ENCODE measurements around the gene CPXM2.
"Not testable (repeated sequence)": the region's sequence is repeated elsewhere in the genome, so short reads cannot be mapped to it uniquely, and the experiment has no call there.

CPXM2 gene

GRCh38 chr10:123766012-123766411 lies 125.6 kb downstream of the CPXM2 start:
- no peak for DNase-seq

- no peak for DNase-seq
Observed at GRCh38 chr10:123761666-123762230, 129.9 kb downstream of the CPXM2 start.

GRCh38 chr10:123761038-123761428 lies 130.6 kb downstream of the CPXM2 start:
- DNase-seq, result no peak

DNA sequence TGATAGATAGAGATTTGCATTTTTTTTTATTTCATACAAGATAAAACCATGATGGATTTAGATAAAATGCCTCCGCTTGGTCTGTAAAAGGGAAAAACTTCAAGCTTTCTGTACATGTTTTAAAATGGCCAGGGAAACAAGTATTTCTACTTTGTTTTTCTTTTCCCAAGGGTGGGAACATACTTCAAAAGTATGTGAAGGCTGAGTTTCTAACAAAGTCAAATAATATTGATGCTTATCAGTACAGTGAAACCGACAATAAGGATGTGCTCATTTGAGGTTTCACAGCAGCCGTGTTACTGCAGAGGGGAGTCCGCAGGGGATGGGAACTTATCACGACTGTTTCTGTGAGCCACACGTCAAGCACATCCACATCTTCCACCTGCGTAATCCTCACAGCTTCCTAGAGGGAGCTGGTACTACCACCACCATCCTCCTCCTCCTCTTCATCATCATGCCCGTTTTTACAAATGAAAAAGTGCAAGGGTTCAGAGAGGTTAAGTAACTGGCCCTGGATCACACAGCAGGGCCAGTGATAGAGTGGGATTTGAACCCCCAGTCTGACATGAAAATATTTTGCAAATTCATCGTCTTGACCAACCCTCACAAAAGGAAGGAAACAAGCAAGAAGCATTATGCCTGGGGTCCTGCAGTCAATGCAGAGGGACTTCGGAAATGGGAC lies 131.1 kb downstream of the CPXM2 start:
- no peak for DNase-seq

GRCh38 chr10:123759501-123760031 lies 132.0 kb downstream of the CPXM2 start:
- no peak for DNase-seq

GRCh38 chr10:123759041-123759440 lies 132.6 kb downstream of the CPXM2 start:
- DNase-seq, result no peak

DNA sequence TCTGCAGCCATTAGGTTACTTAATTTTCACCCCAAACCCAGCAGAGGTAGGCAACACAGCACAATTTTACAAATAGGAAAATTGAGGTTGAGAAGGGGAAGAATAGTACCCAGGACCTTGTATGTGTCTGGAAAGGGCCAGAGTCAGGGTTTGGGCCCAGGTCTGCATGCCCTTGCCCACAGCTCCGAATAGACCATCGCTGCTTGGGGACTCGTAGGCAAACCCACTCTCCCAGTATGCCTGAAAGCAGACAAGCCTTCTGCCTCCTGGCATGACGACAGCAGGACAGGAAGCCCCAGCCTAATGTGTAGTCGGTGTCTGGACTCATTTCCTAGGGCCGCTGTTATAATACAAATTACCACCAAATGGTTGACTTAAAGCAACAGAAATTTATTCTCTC lies 133.8 kb downstream of the CPXM2 start:
- DNase-seq, result no peak

- DNase-seq, result no peak
Observed at GRCh38 chr10:123755061-123755460, 136.5 kb downstream of the CPXM2 start.

- DNase-seq, result no peak
Observed at GRCh38 chr10:123754123-123754522, 137.5 kb downstream of the CPXM2 start.

- DNase-seq, result no peak
Observed at GRCh38 chr10:123751342-123752134, 140.1 kb downstream of the CPXM2 start.

DNA sequence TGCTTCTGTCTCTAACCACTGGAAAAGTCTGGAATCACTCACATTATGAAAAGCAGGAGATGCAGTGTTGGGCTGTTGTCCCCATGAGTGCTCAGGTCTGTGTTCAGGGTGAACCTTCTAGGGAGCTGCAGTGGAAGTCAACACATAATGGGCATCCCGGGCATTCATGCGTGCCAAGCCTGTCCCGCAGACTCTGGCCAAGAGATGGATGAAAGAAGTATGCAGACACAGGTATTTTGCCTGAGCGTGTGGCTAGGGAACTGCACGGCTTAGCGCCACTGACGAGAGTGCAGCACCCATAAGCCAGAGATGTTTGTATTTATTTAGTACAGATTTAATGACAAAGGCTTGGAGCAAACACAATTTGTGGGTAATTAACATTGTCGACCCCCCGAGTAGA lies 140.7 kb downstream of the CPXM2 start:
- no peak for DNase-seq

- no peak for DNase-seq
Observed at GRCh38 chr10:123748711-123749110, 142.9 kb downstream of the CPXM2 start.

DNA sequence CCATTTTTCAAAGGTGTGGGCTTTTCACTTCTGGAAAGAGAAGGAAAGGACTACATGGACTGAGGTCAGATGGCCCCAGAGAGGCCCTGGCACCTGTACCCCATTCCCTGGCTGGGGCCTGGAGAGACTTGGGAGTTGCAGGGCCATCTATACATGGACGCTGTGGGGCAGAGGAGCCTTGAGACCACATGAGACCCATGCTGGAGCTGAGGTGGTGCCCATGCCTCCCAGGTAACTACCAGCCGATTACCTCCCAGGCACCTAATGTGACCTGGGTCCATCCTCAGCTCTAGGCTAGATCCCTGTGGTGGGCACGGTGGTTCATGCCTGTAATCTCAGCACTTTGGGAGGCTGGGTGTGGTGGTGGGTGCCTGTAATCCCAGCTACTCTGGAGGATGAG lies 144.2 kb downstream of the CPXM2 start:
- DNase-seq, result no peak

DNA sequence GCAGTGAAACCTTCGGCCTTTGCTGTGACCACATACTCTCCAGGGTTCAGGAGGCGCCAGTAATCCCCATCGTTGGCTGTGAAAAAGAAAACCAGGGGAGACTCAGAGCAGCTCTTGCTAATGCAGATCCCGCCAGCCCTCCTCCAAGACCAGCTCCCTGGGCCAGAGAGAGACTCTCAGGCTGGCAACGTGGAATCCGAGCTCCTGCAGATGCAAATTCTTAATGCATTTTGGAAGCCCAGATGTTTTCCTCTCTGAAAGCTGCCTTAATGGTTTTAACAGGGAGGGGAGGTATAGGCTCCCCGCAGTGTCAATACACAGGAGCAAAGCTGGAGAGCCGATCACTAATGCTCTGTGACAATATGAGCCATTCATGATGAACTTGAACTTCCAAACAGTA lies 144.7 kb downstream of the CPXM2 start:
- DNase-seq, result no peak

DNA sequence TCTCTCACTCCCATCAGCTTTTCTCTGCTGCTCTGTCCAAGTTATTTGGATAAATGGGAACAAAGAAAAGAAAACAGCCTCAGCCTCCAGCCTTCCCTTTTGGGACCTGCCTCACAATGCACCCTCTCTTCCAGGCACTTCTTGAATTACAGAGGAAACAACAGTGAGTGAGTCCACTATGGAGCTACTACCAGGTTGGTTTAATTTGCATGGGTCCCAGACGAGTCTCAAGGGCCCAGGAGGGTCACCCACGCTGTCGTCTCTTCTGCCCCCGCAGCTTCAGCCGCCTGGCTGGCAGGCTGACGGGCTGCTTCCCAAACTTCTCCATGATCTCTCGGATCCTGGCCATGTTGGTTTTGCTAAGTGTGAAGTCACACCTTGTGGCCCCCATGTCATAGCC lies 145.1 kb downstream of the CPXM2 start:
- DNase-seq, result no peak

- no peak for DNase-seq
Observed at GRCh38 chr10:123746061-123746460, 145.5 kb downstream of the CPXM2 start.

DNA sequence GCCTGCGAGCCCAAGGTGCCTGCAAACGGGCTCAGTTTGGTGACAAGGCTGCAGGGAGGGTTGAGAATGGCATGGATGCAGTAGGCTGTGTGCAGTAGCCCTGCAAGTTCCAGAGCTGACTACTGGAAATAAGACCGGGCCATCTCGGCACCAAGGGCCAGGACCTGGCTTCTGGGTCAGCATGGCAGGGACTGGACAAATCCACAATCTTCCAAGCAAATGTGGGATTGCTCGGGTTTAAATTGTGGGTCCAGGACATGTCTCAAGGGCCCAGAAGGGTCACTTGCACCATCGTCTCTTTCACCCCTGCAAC lies 147.4 kb downstream of the CPXM2 start:
- DNase-seq, result no peak

DNA sequence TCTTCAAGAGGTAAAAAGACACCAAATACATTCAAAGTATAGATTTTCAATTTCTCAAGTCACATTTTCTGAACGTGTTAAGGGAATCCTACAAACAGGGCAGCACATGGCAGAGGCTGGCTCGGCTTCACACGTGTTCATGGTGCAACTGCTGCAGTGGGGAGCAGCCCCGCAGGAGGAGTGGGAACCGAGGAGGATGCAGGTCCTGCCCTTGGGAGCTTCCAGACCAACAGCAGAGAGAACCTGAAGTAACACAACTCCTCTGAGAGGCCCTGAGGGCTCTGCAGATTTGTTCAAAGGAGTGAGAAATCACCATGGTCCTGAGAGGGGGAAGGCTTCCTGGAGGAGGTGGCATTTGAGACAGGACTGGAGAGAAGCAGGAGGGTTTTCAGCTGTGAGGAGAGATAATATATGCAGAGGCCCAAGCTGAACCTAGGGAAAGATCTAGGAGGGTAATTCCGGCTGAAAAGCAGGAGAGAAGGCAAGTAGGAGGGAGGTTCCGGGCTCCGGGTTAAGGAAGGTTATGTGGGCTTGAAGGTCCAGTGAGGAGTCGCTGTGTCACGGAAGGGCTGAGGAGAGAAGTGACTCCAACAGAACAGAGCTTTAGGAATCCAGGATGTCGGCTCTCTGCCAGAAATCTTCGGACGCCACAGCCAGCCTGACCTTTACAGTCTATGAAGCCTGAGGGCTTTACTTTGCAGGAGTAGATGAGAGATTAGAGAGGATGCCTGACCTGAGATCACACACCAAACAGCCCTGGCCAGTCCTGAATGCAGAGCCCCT lies 148.0 kb downstream of the CPXM2 start:
- DNase-seq, result no peak

- DNase-seq, result no peak
Observed at GRCh38 chr10:123742751-123743440, 148.7 kb downstream of the CPXM2 start.

DNA sequence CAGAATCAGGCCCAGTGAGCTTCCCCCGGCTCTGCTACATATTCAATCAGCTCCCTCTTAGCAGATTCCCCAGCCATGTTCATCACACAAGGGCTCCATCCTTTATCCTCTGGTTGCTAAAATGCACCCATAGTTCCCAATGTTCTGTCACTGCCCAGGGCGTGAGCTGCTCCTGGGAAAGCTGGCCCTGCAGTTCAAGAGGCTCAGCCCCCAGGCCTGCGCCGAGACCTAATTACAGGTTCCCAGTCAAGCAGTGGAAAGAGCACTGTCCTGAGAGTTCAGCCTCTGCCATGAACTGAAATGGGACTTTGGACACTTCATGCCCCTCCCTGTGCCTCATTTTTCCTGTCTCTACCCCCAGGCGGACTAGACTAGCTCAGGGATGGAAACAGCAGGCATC lies 149.9 kb downstream of the CPXM2 start:
- DNase-seq, result no peak

- no peak for DNase-seq
Observed at GRCh38 chr10:123741146-123741545, 150.5 kb downstream of the CPXM2 start.

- DNase-seq, result not testable (repeated sequence)
Observed at GRCh38 chr10:123736917-123737316, 154.7 kb downstream of the CPXM2 start.

- no peak for DNase-seq
Observed at GRCh38 chr10:123729523-123729922, 162.1 kb downstream of the CPXM2 start.

All from SW 1271 (cell line).